GM21447 (cell line): ENCODE results near the gene PKIB.
"Not testable (repeated sequence)": the region's sequence is repeated elsewhere in the genome, so short reads cannot be mapped to it uniquely, and the experiment has no call there.

Experiments used
- ATAC-seq: cut with Tn5 transposase; IDR thresholded peaks from one replicate; pipeline ENCODE4 v1.9.1; 2021; ENCODE audit not compliant: unreplicated experiment

The PKIB gene

GRCh38 chr6:122620428-122620827 is 10.2 kb downstream of the PKIB start:
- no peak for ATAC-seq

GRCh38 chr6:122620902-122621301 is 10.7 kb downstream of the PKIB start:
- ATAC-seq, result no peak

GRCh38 chr6:122621638-122622037 is 11.4 kb downstream of the PKIB start:
- no peak for ATAC-seq

- ATAC-seq, result no peak
Observed at GRCh38 chr6:122622479-122622878, 12.3 kb downstream of the PKIB start.

- ATAC-seq, result no peak
Observed at GRCh38 chr6:122623279-122623678, 13.1 kb downstream of the PKIB start.

GRCh38 chr6:122624853-122625252 is 14.6 kb downstream of the PKIB start:
- ATAC-seq, result no peak

- ATAC-seq, result no peak
Observed at GRCh38 chr6:122628714-122629113, 18.5 kb downstream of the PKIB start.

- ATAC-seq, result no peak
Observed at GRCh38 chr6:122631571-122632249, 21.5 kb downstream of the PKIB start.

- no peak for ATAC-seq
Observed at GRCh38 chr6:122640366-122640765, 30.2 kb downstream of the PKIB start.

- ATAC-seq, result no peak
Observed at GRCh38 chr6:122641819-122642218, 31.6 kb downstream of the PKIB start.

GRCh38 chr6:122642604-122643003 is 32.4 kb downstream of the PKIB start:
- not testable (repeated sequence) for ATAC-seq

GRCh38 chr6:122645256-122645655 is 35.1 kb downstream of the PKIB start:
- ATAC-seq, result no peak

- ATAC-seq, result no peak
Observed at GRCh38 chr6:122647765-122648164, 37.6 kb downstream of the PKIB start.

GRCh38 chr6:122648726-122649125 is 38.5 kb downstream of the PKIB start:
- no peak for ATAC-seq

GRCh38 chr6:122649701-122650100 is 39.5 kb downstream of the PKIB start:
- no peak for ATAC-seq

GRCh38 chr6:122650403-122650802 is 40.2 kb downstream of the PKIB start:
- no peak for ATAC-seq

GRCh38 chr6:122651031-122651430 is 40.8 kb downstream of the PKIB start:
- ATAC-seq, result no peak

- no peak for ATAC-seq
Observed at GRCh38 chr6:122651604-122652003, 41.4 kb downstream of the PKIB start.

GRCh38 chr6:122652431-122652830 is 42.2 kb downstream of the PKIB start:
- no peak for ATAC-seq

GRCh38 chr6:122653094-122653493 is 42.9 kb downstream of the PKIB start:
- ATAC-seq, result no peak

GRCh38 chr6:122654012-122654411 is 43.8 kb downstream of the PKIB start:
- ATAC-seq, result no peak

- ATAC-seq, result no peak
Observed at GRCh38 chr6:122657601-122658000, 47.4 kb downstream of the PKIB start.

GRCh38 chr6:122660296-122660695 is 50.1 kb downstream of the PKIB start:
- no peak for ATAC-seq
